Measurements from ENCODE around the gene STYX. TPM values are rescaled to one million over a fixed set of nuclear protein-coding genes. Genes with fewer than 3 reads are reported as not detected.
A peak's percentile ranks its signal among the peaks of the same experiment; 100 is the strongest.
"Not testable (repeated sequence)": the region's sequence is repeated elsewhere in the genome, so short reads cannot be mapped to it uniquely, and the experiment has no call there.

The STYX gene
- total RNA-seq, 1 donor from 2014 or later = 11.8 TPM

DNA sequence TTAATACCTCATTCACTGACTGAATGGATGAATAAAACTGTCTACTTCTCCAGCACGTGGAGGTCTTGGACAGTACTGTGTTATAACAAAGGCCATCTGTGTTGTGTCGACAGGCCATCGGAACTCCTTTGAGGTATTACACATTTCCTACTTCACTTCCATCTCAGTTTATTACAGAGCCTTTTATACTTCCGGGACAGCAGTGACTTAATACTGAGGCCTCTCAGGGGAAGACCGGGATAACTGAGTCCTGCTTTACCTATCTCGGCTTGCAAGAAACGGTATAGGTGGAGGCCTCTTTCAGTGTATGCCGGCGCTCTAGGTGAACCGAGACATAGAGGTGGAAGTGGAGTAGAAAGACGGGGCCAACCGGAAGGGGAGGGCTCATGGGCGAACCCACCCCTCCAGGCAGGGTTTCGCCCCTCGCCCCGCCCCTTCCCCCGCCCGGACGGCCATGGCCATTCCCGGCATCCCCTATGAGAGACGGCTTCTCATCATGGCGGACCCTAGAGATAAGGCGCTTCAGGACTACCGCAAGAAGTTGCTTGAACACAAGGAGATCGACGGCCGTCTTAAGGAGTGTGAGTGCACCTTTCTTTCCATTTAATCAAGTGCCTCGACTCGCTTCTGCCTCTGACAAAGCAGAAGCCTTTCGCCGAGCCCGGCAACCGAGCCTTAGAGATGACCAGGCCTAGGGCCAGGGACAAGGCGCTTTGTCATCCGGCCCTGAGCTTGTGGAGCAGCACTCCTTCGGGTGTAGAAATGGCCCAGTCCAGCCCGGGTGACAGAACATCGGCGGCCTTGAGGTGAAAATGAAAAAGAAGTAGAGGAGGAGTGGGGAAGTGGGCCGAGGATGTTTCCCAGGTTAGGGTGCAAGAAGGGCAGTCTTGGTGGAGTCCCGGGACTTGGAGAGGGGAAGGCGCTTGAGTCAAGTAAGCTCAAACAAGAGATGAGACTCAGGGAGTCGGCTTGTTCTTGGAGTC lies 23.0 kb upstream of the STYX start, which contains the start of gene PSMC6:
Gene PSMC6 (plus strand): TSS at position 477 of the 983 bp plus-strand sequence. CDS start 20 bp downstream, at position 497.
- no peak for TF ChIP-seq CTCF (conservative IDR thresholded peaks at IDR 0.05)
- peaks cover 8% of the 10 kb centered on the region for H3K27me3 Mint-ChIP-seq (ENCODE audit: low read depth)
- H3K27ac Mint-ChIP-seq (ENCODE audit: unreplicated experiment) = peak within 1 kb of the TSS; percentile 99
- peaks cover 31% of the 10 kb centered on the region for H3K4me1 Mint-ChIP-seq
- DNase-seq (ENCODE audit: low read depth, low spot score) = peak; percentile 86
- H3K36me3 Mint-ChIP-seq (ENCODE audit: low read depth) = peaks cover 13% of the 10 kb centered on the region
- peak within 1 kb of the TSS; percentile 99 for H3K4me3 Mint-ChIP-seq
- no peaks in the 10 kb centered on the region for H3K9me3 Mint-ChIP-seq

- Mint-ChIP-seq H3K27ac (ENCODE audit: unreplicated experiment) (no peak overlapping the region), H3K9me3 (no peaks in the 10 kb centered on the region), H3K4me3 (no peak overlapping the region), H3K36me3 (ENCODE audit: low read depth) (peaks cover 24% of the 10 kb centered on the region), H3K27me3 (ENCODE audit: low read depth) (no peaks in the 10 kb centered on the region), H3K4me1 (peaks cover 27% of the 10 kb centered on the region)
- DNase-seq (ENCODE audit: low read depth, low spot score) = no peak
- no peak for TF ChIP-seq CTCF (conservative IDR thresholded peaks at IDR 0.05)
These were observed 18.3 kb upstream of the STYX start for GRCh38 chr14:52711666-52712065.

DNA sequence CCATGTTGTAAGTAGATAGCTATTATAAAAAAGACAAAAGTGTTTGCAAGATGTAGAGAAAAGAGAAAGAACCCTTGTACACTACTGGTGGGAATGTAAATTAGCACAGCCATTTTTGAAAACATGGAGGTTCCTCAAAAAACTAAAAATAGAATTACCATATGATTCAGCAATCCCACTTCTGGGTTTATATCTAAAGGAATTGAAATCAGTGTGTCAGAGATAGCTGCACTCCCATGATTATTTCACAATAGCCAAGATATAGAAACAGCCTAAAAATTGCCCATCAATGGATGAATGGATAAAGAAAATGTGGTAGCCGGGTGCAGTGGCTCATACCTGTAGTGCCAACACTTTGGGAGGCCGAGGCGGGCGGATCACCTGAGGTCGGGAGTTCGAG lies 13.8 kb upstream of the STYX start:
- H3K9me3 Mint-ChIP-seq = no peaks in the 10 kb centered on the region
- DNase-seq (ENCODE audit: low read depth, low spot score) = no peak

DNA sequence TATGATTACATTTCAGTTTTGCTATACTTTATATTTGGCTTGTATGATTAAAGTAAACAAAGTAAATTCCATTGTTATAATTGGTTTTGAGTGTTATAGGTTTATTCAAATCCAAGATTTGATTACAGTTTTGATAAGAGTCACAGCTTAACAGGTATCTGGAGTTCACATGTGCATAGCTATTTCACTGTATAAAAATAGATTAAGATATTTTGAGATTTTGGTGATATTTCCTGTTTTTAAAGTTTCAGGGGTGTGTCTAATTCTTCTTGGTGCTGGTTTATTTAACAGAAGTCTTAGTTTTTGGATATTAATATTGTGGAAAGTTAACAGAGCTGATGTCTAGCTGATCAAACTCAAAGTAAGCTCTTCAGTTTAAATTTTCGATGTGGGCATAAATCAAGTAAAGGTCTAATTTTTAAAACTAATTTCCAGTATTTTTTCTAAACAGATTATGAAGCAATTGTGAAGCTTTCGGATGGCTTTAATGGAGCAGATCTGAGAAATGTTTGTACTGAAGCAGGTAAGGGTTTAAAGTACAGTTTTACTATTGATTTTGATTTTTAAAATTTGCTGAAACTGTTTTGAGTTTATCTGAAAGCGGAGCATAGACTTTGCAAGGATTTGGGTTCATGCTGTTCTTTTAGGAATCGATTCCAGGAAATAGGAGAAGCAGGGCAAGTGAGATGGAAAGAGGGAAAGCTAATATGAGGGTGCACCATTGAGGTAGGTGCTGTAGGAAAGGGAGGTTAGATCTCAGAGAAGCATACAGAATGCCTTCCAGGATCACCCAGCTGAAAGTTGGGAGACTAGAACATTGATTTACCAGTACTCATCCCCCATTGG lies 6.2 kb upstream of the STYX start:
- Mint-ChIP-seq H3K36me3 (ENCODE audit: low read depth) (peaks cover 11% of the 10 kb centered on the region), H3K27ac (ENCODE audit: unreplicated experiment) (no peak overlapping the region), H3K4me3 (no peak overlapping the region), H3K27me3 (ENCODE audit: low read depth) (no peaks in the 10 kb centered on the region), H3K9me3 (no peaks in the 10 kb centered on the region), H3K4me1 (no peaks in the 10 kb centered on the region)
- DNase-seq (ENCODE audit: low read depth, low spot score) = no peak
- TF ChIP-seq CTCF (conservative IDR thresholded peaks at IDR 0.05) = no peak

More for the DNA sequence above, 13.8 kb upstream of the STYX start:
- Mint-ChIP-seq H3K4me1 (no peaks in the 10 kb centered on the region), H3K27ac (ENCODE audit: unreplicated experiment) (no peak overlapping the region), H3K36me3 (ENCODE audit: low read depth) (peaks cover 16% of the 10 kb centered on the region), H3K27me3 (ENCODE audit: low read depth) (no peaks in the 10 kb centered on the region), H3K4me3 (no peak overlapping the region)
- TF ChIP-seq CTCF (conservative IDR thresholded peaks at IDR 0.05) = no peak

GRCh38 chr14:52724360-52724644 lies 5.7 kb upstream of the STYX start:
- peaks cover 11% of the 10 kb centered on the region for H3K36me3 Mint-ChIP-seq (ENCODE audit: low read depth)
- TF ChIP-seq CTCF (conservative IDR thresholded peaks at IDR 0.05) = no peak
- no peaks in the 10 kb centered on the region for H3K4me1 Mint-ChIP-seq

GRCh38 chr14:52727509-52727908 lies 2.5 kb upstream of the STYX start:
- H3K4me1 Mint-ChIP-seq = peaks cover 13% of the 10 kb centered on the region
- H3K27ac Mint-ChIP-seq (ENCODE audit: unreplicated experiment); DNase-seq (ENCODE audit: low read depth, low spot score); H3K36me3 Mint-ChIP-seq (ENCODE audit: low read depth); H3K4me3 Mint-ChIP-seq; H3K27me3 Mint-ChIP-seq (ENCODE audit: low read depth); H3K9me3 Mint-ChIP-seq: not testable (repeated sequence)

More at GRCh38 chr14:52724360-52724644, 5.7 kb upstream of the STYX start:
- Mint-ChIP-seq H3K27ac (ENCODE audit: unreplicated experiment) (no peak overlapping the region), H3K4me3 (no peak overlapping the region), H3K27me3 (ENCODE audit: low read depth) (no peaks in the 10 kb centered on the region), H3K9me3 (no peaks in the 10 kb centered on the region)
- DNase-seq (ENCODE audit: low read depth, low spot score) = no peak

- not testable (repeated sequence) for H3K36me3 Mint-ChIP-seq (ENCODE audit: low read depth); H3K27me3 Mint-ChIP-seq (ENCODE audit: low read depth); H3K9me3 Mint-ChIP-seq; DNase-seq (ENCODE audit: low read depth, low spot score); H3K27ac Mint-ChIP-seq (ENCODE audit: unreplicated experiment)
- Mint-ChIP-seq H3K4me1 (peaks cover 23% of the 10 kb centered on the region), H3K4me3 (peak overlapping the region; percentile 56)
These were observed 931 bp upstream of the STYX start for GRCh38 chr14:52729035-52729434.

Data from neural crest cell (in vitro differentiated cells).